Fibroblast of lung (primary cell): Measurements from ENCODE around the gene IL1RAP. TPM values are rescaled to one million over a fixed set of nuclear protein-coding genes. Genes with fewer than 3 reads are reported as not detected.
"Not testable (repeated sequence)": the region's sequence is repeated elsewhere in the genome, so short reads cannot be mapped to it uniquely, and the experiment has no call there.

Experiments used
- DNase-seq, 2 donors: peaks; one replicate each; pipeline versions ENCODE4 v3.0.0 to v3.0.0-alpha.2; 2010; ENCODE audit warnings: low read depth in 2 of 2
- H2AFZ ChIP-seq: 2 replicates; pipeline ENCODE4 v1.5.1; 2012; ENCODE audit warnings: low read length, control low read depth, inconsistent platforms
- H3K27ac ChIP-seq: 2 replicates; pipeline ENCODE4 v1.5.1; 2011; ENCODE audit warnings: low read length, control low read depth; ENCODE audit not compliant: insufficient read depth
- H3K27me3 ChIP-seq: 2 replicates; pipeline ENCODE4 v1.5.1; 2011; ENCODE audit warnings: mild to moderate bottlenecking, low read length; ENCODE audit not compliant: control insufficient read depth, insufficient read depth
- H3K36me3 ChIP-seq: 2 replicates; pipeline ENCODE4 v1.5.1; 2011; ENCODE audit warnings: low read length; ENCODE audit not compliant: control insufficient read depth, insufficient read depth
- H3K4me1 ChIP-seq: 2 replicates; pipeline ENCODE4 v1.5.1; 2011; ENCODE audit warnings: low read length; ENCODE audit not compliant: control insufficient read depth, insufficient read depth; ENCODE audit errors: extremely low read depth
- H3K4me2 ChIP-seq: 2 replicates; pipeline ENCODE4 v1.5.1; 2011; ENCODE audit warnings: low read length, control low read depth; ENCODE audit not compliant: insufficient read depth; ENCODE audit errors: extremely low read depth
- H3K4me3 ChIP-seq, 4 experiments: fragments of 200-600 bp in 1 of 4; sonication (generic) in 1 of 4; replicated peaks in 1 of 4; 2 replicates each; pipeline ENCODE4 v1.5.1; 2011 to 2016; ENCODE audit warnings: low read length in 4 of 4, low read depth in 3 of 4, mild to moderate bottlenecking in 3 of 4, control low read depth in 2 of 4, inconsistent platforms in 1 of 4, mixed read lengths in 1 of 4; ENCODE audit not compliant: insufficient read depth in 1 of 4; ENCODE audit errors: control extremely low read depth in 1 of 4
- H3K79me2 ChIP-seq: 2 replicates; pipeline ENCODE4 v1.5.1; 2012; ENCODE audit warnings: mild to moderate bottlenecking, low read length, inconsistent platforms; ENCODE audit not compliant: control insufficient read depth, insufficient read depth
- H3K9ac ChIP-seq: 2 replicates; pipeline ENCODE4 v1.5.1; 2011; ENCODE audit warnings: mild to moderate bottlenecking, low read length, control low read depth; ENCODE audit not compliant: insufficient read depth
- H3K9me3 ChIP-seq: 2 replicates; pipeline ENCODE4 v1.5.1; 2012; ENCODE audit warnings: low read depth, low read length; ENCODE audit not compliant: control insufficient read depth, insufficient read depth
- H4K20me1 ChIP-seq: 2 replicates; pipeline ENCODE4 v1.5.1; 2011; ENCODE audit warnings: low read length; ENCODE audit not compliant: control insufficient read depth, insufficient read depth; ENCODE audit errors: extremely low read depth
- CTCF ChIP-seq, 2 donors: IDR thresholded peaks in 1 of 2; conservative IDR thresholded peaks in 1 of 2; 1 replicate in 1 of 2; 2 replicates in 1 of 2; pipeline ENCODE4 v1.5.1; 2011 to 2012; ENCODE audit warnings: low read length in 2 of 2, control low read depth in 1 of 2, inconsistent platforms in 1 of 2, low read depth in 1 of 2, mild to moderate bottlenecking in 1 of 2
- EZH2 ChIP-seq: IDR thresholded peaks from 2 replicates; pipeline ENCODE4 v1.5.1; 2012; ENCODE audit warnings: low read length, control low read depth, mild to moderate bottlenecking; ENCODE audit errors: missing control alignments
- polyA minus RNA-seq: library from RNA; depleted of rRNA, polyadenylated mRNA; stranded (reverse); fragments of >200 nt; gene quantifications from 2 replicates; pipeline ENCODE4 v1.2.3, GENCODE V29; 2011; ENCODE audit warnings: low replicate concordance
- polyA plus RNA-seq, 2 donors: library from polyadenylated mRNA; depleted of rRNA in 1 of 2; stranded (reverse) in 1 of 2; unstranded in 1 of 2; fragments of >200 nt; gene quantifications; 2 replicates each; pipeline ENCODE4 v1.2.1, GENCODE V29; 2011 to 2012; ENCODE audit warnings: missing spikeins in 1 of 2
- total RNA-seq: library from RNA; depleted of rRNA; stranded (reverse); fragments of >200 nt; gene quantifications from 2 replicates; pipeline ENCODE4 v1.2.1, GENCODE V29; 2014

IL1RAP gene
- total RNA-seq (10.2 and 10.8 TPM in 2 replicates), polyA plus RNA-seq (11.4 and 12.6 TPM in 2 replicates), polyA minus RNA-seq (2.2 and 10.6 TPM in 2 replicates)
- polyA plus RNA-seq (2012), result 4.9 and 5.4 TPM in 2 replicates

- H3K27ac ChIP-seq, result peak within 1 kb of the TSS; percentile 73
- TF ChIP-seq CTCF (conservative IDR thresholded peaks at IDR 0.05 in 1 of 2, IDR thresholded peaks at IDR 0.05 in 1 of 2; ENCODE audit: low read depth in 1 of 2, low read length in 2 of 2) (peak in 1 of 2 donors; percentile 39), EZH2 (no peak)
Measured at GRCh38 chr3:190513409-190514370, at the start of gene IL1RAP. TSS of gene IL1RAP (plus strand) at chr3:190514085. CDS start at chr3:190564290, 50,205 bp downstream.

GRCh38 chr3:190467922-190468321 is 46.0 kb upstream of the IL1RAP start:
- Histone ChIP-seq H3K4me1 (no peaks in the 10 kb centered on the region), H3K36me3 (no peaks in the 10 kb centered on the region), H3K9ac (no peak overlapping the region), H2AFZ (no peak overlapping the region), H3K4me2 (no peak overlapping the region), H3K9me3 (no peaks in the 10 kb centered on the region), H3K27me3 (no peaks in the 10 kb centered on the region), H4K20me1 (no peaks in the 10 kb centered on the region), H3K79me2 (no peaks in the 10 kb centered on the region), H3K4me3 (no peak overlapping the region), H3K27ac (no peak overlapping the region)
- TF ChIP-seq EZH2 (no peak), CTCF (conservative IDR thresholded peaks at IDR 0.05 in 1 of 2, IDR thresholded peaks at IDR 0.05 in 1 of 2; ENCODE audit: low read depth in 1 of 2, low read length in 2 of 2) (no peak)
- no peak for DNase-seq

More at GRCh38 chr3:190513409-190514370, at the start of gene IL1RAP:
- Histone ChIP-seq H3K36me3 (no peaks in the 10 kb centered on the region), H3K9ac (peak within 1 kb of the TSS; percentile 61), H3K4me2 (peak within 1 kb of the TSS; percentile 87), H3K4me1 (peaks cover 6% of the 10 kb centered on the region), H3K9me3 (no peaks in the 10 kb centered on the region), H3K27me3 (no peaks in the 10 kb centered on the region), H2AFZ (peak within 1 kb of the TSS; percentile 97), H3K79me2 (peaks cover 3% of the 10 kb centered on the region), H4K20me1 (no peaks in the 10 kb centered on the region), H3K4me3 (peak within 1 kb of the TSS; percentile 57 to 98 (median 64))
- peak; percentile 88 to 95 for DNase-seq

- not testable (repeated sequence) for H3K79me2 ChIP-seq, DNase-seq, H3K4me1 ChIP-seq, H3K36me3 ChIP-seq, H3K27me3 ChIP-seq, H4K20me1 ChIP-seq, H3K4me3 ChIP-seq, H3K4me2 ChIP-seq, H3K27ac ChIP-seq, H2AFZ ChIP-seq, H3K9me3 ChIP-seq, H3K9ac ChIP-seq
Measured at GRCh38 chr3:190473261-190473660, 40.6 kb upstream of the IL1RAP start.
